ENCODE results near the gene ACTN3. TPM values are rescaled to one million over a fixed set of nuclear protein-coding genes. Genes with fewer than 3 reads are reported as not detected.

Gene ACTN3
- total and polyA plus RNA-seq, 2 of the 4 experiments (the other 2 are of a cell fraction), result under 0.01 to 0.05 TPM

DNA sequence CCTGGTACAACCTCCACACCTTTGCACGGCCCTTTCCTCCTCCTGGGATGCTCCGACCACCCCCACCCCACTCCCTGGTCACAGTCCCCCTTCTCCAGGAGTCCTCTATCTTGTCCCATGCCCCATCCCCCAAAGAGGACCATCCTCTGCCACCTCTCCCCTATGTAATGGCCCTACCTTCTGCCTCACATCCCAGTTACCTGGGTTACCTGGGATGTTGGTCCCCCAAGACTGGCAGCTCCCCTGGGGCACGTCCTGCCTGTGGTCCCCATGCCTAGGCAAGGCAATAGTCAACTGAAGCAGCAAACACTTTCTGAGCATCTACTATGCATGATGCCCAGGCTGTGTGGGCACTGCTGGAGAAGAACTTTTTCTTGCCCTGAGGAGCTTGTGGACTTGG lies 8.7 kb downstream of the ACTN3 start:
- H3K14ac ChIP-seq (replicated peaks; ENCODE audit: low read depth, low read length), result no peak overlapping the region
- no peak overlapping the region for H2AK9ac ChIP-seq (replicated peaks; ENCODE audit: low read depth, low read length, poor library complexity)
- intact Hi-C loops (cut with micrococcal nuclease) (no loop called here), dilution Hi-C loops (cut with HindIII; ENCODE audit: low sequenced_read_pairs, unreplicated experiment) (no loop called here), in situ Hi-C loops (cut with MboI; ENCODE audit: low sequenced_read_pairs) (no loop called here)
- H2BK20ac ChIP-seq (ENCODE audit: low read depth, low read length), result no peak overlapping the region
- peaks cover 2% of the 10 kb centered on the region; the same call in 1 of the 2 replicates for H3K4me1 ChIP-seq (ENCODE audit: control insufficient read depth, insufficient read depth, low read length)
- no peaks in the 10 kb centered on the region for H3K9me3 ChIP-seq (ENCODE audit: control insufficient read depth, insufficient read depth, low read length)
- no peak overlapping the region for H2BK120ac ChIP-seq (ENCODE audit: low read depth, low read length)
- no peak for ATAC-seq (ENCODE audit: low read depth)
- H4K91ac ChIP-seq (ENCODE audit: insufficient read depth, low read depth, low read length), result no peak overlapping the region
- no TSS peak for BruUV-seq (replicated peaks)
- 71% methylated on average over 1 of the region's 3 CpGs; no CpG with 5 or more reads in 1 of the 2 experiments for WGBS, 2 experiments (ENCODE audit: extremely low coverage in 2 of 2, insufficient read length in 1 of 2)
- no peak overlapping the region for H2BK15ac ChIP-seq (ENCODE audit: low read depth, low read length)
- no peak overlapping the region for H4K5ac ChIP-seq (ENCODE audit: low read depth, low read length)
- ChIA-PET CTCF (no interaction called here), POLR2A (ENCODE audit: unreplicated experiment) (no interaction called here)
- no peak overlapping the region for H4K8ac ChIP-seq (ENCODE audit: low read depth in 2 of 2, low read length in 2 of 2)
- DNase-seq, result no peak
- no peak overlapping the region for H3K4me2 ChIP-seq (ENCODE audit: low read depth, low read length)
- no peak overlapping the region for H2AK5ac ChIP-seq (ENCODE audit: low read depth, low read length)
- no peak overlapping the region for H3K9ac ChIP-seq (ENCODE audit: low read depth, low read length)
- no peaks in the 10 kb centered on the region for H3K9me1 ChIP-seq (ENCODE audit: insufficient read depth, low read length)
- H3K27me3 ChIP-seq (ENCODE audit: control insufficient read depth, insufficient read depth, low read length), result peaks cover 36% of the 10 kb centered on the region
- no peak overlapping the region for H2AFZ ChIP-seq (replicated peaks; ENCODE audit: low read length, poor library complexity)
- no peak overlapping the region for H3K4ac ChIP-seq (ENCODE audit: low read depth, low read length)
- no peaks in the 10 kb centered on the region for H3K79me1 ChIP-seq (ENCODE audit: low read depth in 1 of 2, low read length in 2 of 2)
- no peak overlapping the region for H3K27ac ChIP-seq (ENCODE audit: insufficient read depth, low read length)
- no peak overlapping the region for H3K23ac ChIP-seq (ENCODE audit: low read depth, low read length)
- no peak overlapping the region for H2BK5ac ChIP-seq (ENCODE audit: low read depth, low read length, poor library complexity, severe bottlenecking)
- no peak overlapping the region for H3K4me3 ChIP-seq (ENCODE audit: insufficient read depth, low read depth, low read length)
- TF ChIP-seq, protein P1, sequence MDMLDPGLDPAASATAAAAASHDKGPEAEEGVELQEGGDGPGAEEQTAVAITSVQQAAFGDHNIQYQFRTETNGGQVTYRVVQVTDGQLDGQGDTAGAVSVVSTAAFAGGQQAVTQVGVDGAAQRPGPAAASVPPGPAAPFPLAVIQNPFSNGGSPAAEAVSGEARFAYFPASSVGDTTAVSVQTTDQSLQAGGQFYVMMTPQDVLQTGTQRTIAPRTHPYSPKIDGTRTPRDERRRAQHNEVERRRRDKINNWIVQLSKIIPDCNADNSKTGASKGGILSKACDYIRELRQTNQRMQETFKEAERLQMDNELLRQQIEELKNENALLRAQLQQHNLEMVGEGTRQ (IDR thresholded peaks at IDR 0.05; ENCODE audit: low read depth, low read length), result no peak
- TF ChIP-seq MAZ (IDR thresholded peaks at IDR 0.05; ENCODE audit: borderline replicate concordance, low read depth, low read length), result no peak
- no peaks in the 10 kb centered on the region for H4K20me1 ChIP-seq (ENCODE audit: insufficient read depth, low read length)
- H3K36me3 ChIP-seq (ENCODE audit: control insufficient read depth, insufficient read depth, low read length), result no peaks in the 10 kb centered on the region
- H3K56ac ChIP-seq (ENCODE audit: extremely low read depth, insufficient read depth, low read length), result no peak overlapping the region
- no peak overlapping the region for H3K18ac ChIP-seq (ENCODE audit: low read depth, low read length)

Measured in IMR-90 (cell line).